Measurements from ENCODE around the gene ALKBH5. TPM values are rescaled to one million over a fixed set of nuclear protein-coding genes. Genes with fewer than 3 reads are reported as not detected.

Gene ALKBH5
- total and polyA plus RNA-seq, 2 of the 8 experiments (the other 6 are each of a cell fraction or from before 2014, with no cell fraction given), result 63.7 to 86.4 TPM

DNA sequence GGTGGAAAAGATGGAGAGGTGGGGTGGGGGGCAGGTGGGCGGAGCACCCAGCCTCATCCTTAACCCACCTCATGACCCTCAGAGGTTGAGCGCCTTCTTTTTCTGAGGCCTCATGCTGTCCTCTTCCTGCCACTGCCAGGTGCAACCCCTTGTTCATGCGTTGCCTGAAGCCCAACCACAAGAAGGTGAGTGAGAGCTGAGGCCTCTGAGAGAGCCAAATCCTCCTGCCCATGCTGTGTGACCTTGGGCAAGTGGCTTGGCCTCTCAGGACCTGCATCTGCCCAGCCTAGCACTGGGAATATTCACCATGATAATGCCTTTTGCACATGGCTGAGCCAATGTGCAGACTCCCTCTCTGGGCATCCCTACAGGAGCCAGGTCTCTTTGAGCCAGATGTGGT, 43.0 kb upstream of the ALKBH5 start (continued):
- TF ChIP-seq, protein P1, sequence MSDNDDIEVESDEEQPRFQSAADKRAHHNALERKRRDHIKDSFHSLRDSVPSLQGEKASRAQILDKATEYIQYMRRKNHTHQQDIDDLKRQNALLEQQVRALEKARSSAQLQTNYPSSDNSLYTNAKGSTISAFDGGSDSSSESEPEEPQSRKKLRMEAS (IDR thresholded peaks at IDR 0.05), result no peak
- TF ChIP-seq GABPA (IDR thresholded peaks at IDR 0.05; ENCODE audit: borderline replicate concordance, insufficient read depth, low read length) (no peak), PHF8 (conservative IDR thresholded peaks at IDR 0.05; ENCODE audit: low read depth, low read length) (no peak), HDAC6 (IDR thresholded peaks at IDR 0.05; ENCODE audit: low read depth, low read length) (no peak)
